Measurements from ENCODE around the gene FCN1. TPM values are rescaled to one million over a fixed set of nuclear protein-coding genes. Genes with fewer than 3 reads are reported as not detected.

Gene FCN1
- total RNA-seq, 4 donors from 2014 or later: 0.41 to 13.8 TPM; not detected in 2

- in situ Hi-C loops (cut with MboI; ENCODE audit: low pct_ligation_motif_present in 1 of 4, low pct_unique_long_range_greater_than_20kb in 1 of 4, low sequenced_read_pairs in 3 of 4) (no loop called here), intact Hi-C loops (cut with DNase I; ENCODE audit: low total_unique reads) (no loop called here)
- TF ChIP-seq POLR2A (IDR thresholded peaks at IDR 0.05): no peak
- no peak for TF ChIP-seq CTCF (IDR thresholded peaks at IDR 0.05)
- no peak for TF ChIP-seq EP300 (IDR thresholded peaks at IDR 0.05; ENCODE audit: low read depth)
- no peak for TF ChIP-seq POLR2AphosphoS5 (IDR thresholded peaks at IDR 0.05)
- DNase-seq: no peak
- Histone ChIP-seq H3K4me3 (no peak overlapping the region), H3K4me1 (no peaks in the 10 kb centered on the region), H3K36me3 (no peaks in the 10 kb centered on the region), H3K27me3 (no peaks in the 10 kb centered on the region), H3K9me3 (no peaks in the 10 kb centered on the region), H3K27ac (no peak overlapping the region)
- WGBS, 2 donors (ENCODE audit: low coverage in 1 of 2): 80 to 83% methylated on average over 1 to 21 of the region's 21 CpGs
Observed at GRCh38 chr9:134950386-134951210, 32.9 kb upstream of the FCN1 start.

- Histone ChIP-seq H3K9me3 (no peaks in the 10 kb centered on the region), H3K4me1 (no peaks in the 10 kb centered on the region), H3K27me3 (no peaks in the 10 kb centered on the region), H3K36me3 (no peaks in the 10 kb centered on the region), H3K27ac (no peak overlapping the region), H3K4me3 (no peak overlapping the region)
- DNase-seq: no peak
- no peak for TF ChIP-seq POLR2AphosphoS5 (IDR thresholded peaks at IDR 0.05)
- TF ChIP-seq EP300 (IDR thresholded peaks at IDR 0.05; ENCODE audit: low read depth): no peak
- no peak for TF ChIP-seq POLR2A (IDR thresholded peaks at IDR 0.05)
- TF ChIP-seq CTCF (IDR thresholded peaks at IDR 0.05): no peak
- WGBS, 2 donors (ENCODE audit: low coverage in 1 of 2): 60 to 73% methylated on average over 2 to 12 of the region's 12 CpGs
- in situ Hi-C loops (cut with MboI; ENCODE audit: low pct_ligation_motif_present in 1 of 4, low pct_unique_long_range_greater_than_20kb in 1 of 4, low sequenced_read_pairs in 3 of 4): no loop called here
- intact Hi-C loops (cut with DNase I; ENCODE audit: low total_unique reads): no loop called here
Observed at GRCh38 chr9:134949681-134950385, 32.1 kb upstream of the FCN1 start.

GRCh38 chr9:134948149-134948548 is 30.4 kb upstream of the FCN1 start:
- no peaks in the 10 kb centered on the region for H3K9me3 ChIP-seq
- TF ChIP-seq CTCF (IDR thresholded peaks at IDR 0.05): no peak
- TF ChIP-seq POLR2A (IDR thresholded peaks at IDR 0.05): no peak
- no peak for TF ChIP-seq POLR2AphosphoS5 (IDR thresholded peaks at IDR 0.05)
- no peak for TF ChIP-seq EP300 (IDR thresholded peaks at IDR 0.05; ENCODE audit: low read depth)
- 70% methylated on average over 11 of the region's 11 CpGs; no CpG with 5 or more reads in 1 of the 2 donors for WGBS, 2 donors (ENCODE audit: low coverage in 1 of 2)
- H3K36me3 ChIP-seq: no peaks in the 10 kb centered on the region
- in situ Hi-C loops (cut with MboI; ENCODE audit: low pct_ligation_motif_present in 1 of 4, low pct_unique_long_range_greater_than_20kb in 1 of 4, low sequenced_read_pairs in 3 of 4): no loop called here
- H3K4me3 ChIP-seq: no peak overlapping the region
- intact Hi-C loops (cut with DNase I; ENCODE audit: low total_unique reads): no loop called here
- H3K27me3 ChIP-seq: peaks cover 3% of the 10 kb centered on the region
- no peak for DNase-seq
- H3K4me1 ChIP-seq: peaks cover 0 to 5% (median 0%) of the 10 kb centered on the region in 4 donors
- H3K27ac ChIP-seq: no peak overlapping the region

GRCh38 chr9:134947265-134947955 is 29.7 kb upstream of the FCN1 start:
- Histone ChIP-seq H3K27me3 (peaks cover 8% of the 10 kb centered on the region), H3K27ac (no peak overlapping the region), H3K9me3 (no peaks in the 10 kb centered on the region), H3K4me3 (no peak overlapping the region), H3K4me1 (peaks cover 0 to 5% (median 0%) of the 10 kb centered on the region in 4 donors), H3K36me3 (no peaks in the 10 kb centered on the region)
- TF ChIP-seq EP300 (IDR thresholded peaks at IDR 0.05; ENCODE audit: low read depth): no peak
- TF ChIP-seq POLR2AphosphoS5 (IDR thresholded peaks at IDR 0.05): no peak
- TF ChIP-seq CTCF (IDR thresholded peaks at IDR 0.05): no peak
- TF ChIP-seq POLR2A (IDR thresholded peaks at IDR 0.05): no peak
- intact Hi-C loops (cut with DNase I; ENCODE audit: low total_unique reads): no loop called here
- in situ Hi-C loops (cut with MboI; ENCODE audit: low pct_ligation_motif_present in 1 of 4, low pct_unique_long_range_greater_than_20kb in 1 of 4, low sequenced_read_pairs in 3 of 4): no loop called here
- DNase-seq: no peak
- 57% methylated on average over 19 of the region's 26 CpGs; no CpG with 5 or more reads in 1 of the 2 donors for WGBS, 2 donors (ENCODE audit: low coverage in 1 of 2)
